ENCODE data around the gene C1orf94.

The C1orf94 gene

DNA sequence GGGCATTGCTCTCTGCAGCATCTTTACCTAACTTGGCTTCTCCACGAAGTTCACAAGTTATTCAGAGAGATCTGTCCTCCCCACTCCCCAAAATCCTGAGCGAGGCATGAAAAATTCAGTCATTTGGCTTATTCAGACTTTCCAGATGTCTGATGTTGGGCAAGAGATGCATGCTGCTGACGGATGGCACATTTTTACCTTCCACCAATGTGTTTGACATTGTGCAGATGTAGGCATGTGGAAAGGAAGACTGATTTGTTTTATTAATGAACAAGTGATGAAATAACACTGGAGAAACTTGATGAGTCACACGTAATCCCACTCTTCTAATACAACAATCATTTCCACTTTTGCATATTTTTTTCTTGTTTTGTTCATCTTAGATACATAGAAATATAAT lies 86.7 kb downstream of the C1orf94 start:
- no peak for DNase-seq

DNA sequence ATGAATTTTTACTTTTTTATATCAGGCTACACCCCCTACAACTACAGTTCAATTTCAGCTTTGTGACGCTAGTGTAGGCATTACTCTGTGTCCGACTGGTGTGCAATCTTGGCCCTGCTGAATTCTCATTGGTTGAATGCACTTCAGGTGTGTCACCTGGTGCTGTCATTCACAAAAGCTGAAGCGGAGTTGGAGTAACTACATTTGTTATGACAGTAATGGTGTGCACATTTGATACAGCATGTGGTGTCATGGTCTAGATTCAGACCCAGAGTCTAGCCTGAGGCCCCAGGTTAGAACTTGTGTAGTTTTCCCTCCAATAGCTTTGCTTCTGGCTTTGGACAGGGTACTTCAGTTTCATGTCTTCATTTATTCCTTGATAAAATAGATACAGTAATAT lies 88.7 kb downstream of the C1orf94 start:
- no peak for DNase-seq

DNA sequence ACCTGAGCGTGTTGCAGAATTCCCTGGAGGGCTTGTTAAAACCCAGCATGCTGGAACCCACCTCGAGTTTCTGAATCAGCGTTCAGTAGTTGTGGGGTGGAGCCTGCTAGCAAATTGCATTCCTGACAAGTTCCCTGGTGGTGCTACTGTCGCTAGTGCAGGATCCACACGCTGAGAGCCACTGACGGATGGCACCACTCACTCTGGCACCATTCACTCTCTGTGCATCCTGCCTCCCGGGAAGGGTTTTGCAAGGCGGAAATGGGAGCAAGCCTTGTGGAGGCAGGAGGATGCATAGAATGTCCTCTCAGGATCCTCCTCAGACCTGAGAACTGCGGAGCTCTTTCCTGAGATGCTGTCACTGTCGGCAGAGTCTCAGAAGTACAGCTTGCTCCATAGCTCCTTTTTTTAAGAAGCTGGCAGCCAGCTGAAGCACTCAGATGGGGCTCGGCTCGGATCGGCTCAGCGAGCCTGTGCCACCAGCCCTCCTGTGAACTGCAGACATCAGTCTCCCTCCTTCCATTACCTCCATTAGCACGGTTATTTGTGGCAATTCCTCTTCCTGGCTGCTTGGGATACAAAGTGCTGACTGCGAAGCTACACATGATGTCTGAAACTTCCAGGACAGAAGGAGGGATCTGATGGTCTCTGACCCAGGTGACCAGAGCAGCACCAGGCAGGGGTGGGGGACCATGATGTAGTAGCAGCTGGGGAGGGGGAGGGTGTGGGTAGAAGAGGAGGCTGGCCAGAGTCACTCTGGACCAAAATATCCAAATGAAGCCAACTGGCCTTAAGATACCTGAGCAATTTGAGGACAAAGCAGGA lies 89.6 kb downstream of the C1orf94 start:
- DNase-seq: no peak

DNA sequence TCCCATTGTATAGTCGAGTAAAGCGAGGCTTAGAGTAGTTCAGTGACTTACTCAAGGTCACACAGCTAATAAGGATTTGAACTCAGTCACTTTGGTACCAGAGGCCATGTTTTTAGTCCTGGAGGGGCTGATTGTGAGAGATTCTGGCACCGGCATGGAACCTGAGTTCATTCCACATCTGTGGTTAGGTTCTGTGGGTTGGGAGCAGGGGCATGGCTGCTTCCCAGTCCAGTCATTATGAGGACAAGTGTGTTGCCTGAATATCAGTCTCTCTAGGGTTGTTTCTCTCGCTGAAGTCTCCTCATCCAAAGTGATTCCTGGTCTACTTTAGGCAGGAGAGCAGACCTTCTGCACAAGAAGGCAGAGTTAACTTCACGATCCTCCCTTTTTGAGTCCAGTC lies 90.6 kb downstream of the C1orf94 start:
- DNase-seq: no peak

DNA sequence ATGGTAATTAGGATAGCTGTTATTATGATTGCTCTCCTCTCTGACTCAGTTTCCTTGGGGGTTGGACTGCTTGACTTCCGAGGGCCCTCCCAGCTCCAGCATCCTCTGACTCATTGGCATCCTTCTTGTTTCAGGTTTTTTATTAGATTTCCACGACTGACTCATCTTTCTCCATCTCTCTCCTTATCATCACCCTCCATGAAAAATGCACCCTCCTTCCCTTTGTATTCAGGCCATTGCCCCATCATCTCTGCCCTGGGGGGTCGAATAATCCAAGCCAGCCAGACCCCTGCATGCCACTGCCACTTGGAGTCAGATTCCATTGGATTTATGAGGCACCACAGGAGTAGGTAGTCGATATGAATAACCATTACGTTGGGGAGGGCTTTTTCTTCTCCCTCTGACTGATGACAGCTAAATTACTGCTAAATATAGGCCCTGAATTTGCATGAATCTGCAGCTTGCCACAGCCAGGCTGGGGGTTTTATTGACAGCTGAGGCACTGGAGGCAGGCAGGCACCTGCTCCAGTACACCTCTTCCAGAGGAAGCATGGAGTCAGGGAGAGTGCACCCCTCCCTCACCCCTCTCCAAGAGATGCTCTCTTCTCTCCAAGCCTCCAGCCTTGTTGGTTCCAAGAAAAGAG lies 91.7 kb downstream of the C1orf94 start:
- no peak for DNase-seq

All from COR-L47 (cell line).